Neutrophil (primary cell): ENCODE results near the gene EVX2.

Source experiments
- H3K27ac ChIP-seq: fragments of 200-600 bp; sonication (generic); 2 replicates; pipeline ENCODE4 v1.5.1; 2016; ENCODE audit warnings: mild to moderate bottlenecking, moderate library complexity
- H3K27me3 ChIP-seq: fragments of 200-600 bp; sonication (generic); 2 replicates; pipeline ENCODE4 v1.6.0; 2016; ENCODE audit warnings: mild to moderate bottlenecking
- H3K36me3 ChIP-seq: fragments of 200-600 bp; sonication (generic); 2 replicates; pipeline ENCODE4 v1.5.1; 2017
- H3K4me1 ChIP-seq, 2 experiments: fragments of 200-600 bp in 1 of 2; sonication (generic) in 1 of 2; 1 replicate in 1 of 2; 2 replicates in 1 of 2; pipeline versions ENCODE4 v1.5.1 to v1.6.1; 2013 to 2016; ENCODE audit warnings: low read depth in 1 of 2, low read length in 1 of 2, mild to moderate bottlenecking in 1 of 2, moderate library complexity in 1 of 2; ENCODE audit not compliant: control insufficient read depth in 1 of 2, insufficient read depth in 1 of 2
- H3K4me3 ChIP-seq, 2 experiments: fragments of 200-600 bp in 1 of 2; sonication (generic) in 1 of 2; 1 replicate in 1 of 2; 2 replicates in 1 of 2; pipeline ENCODE4 v1.5.1; 2013 to 2016; ENCODE audit warnings: low read depth in 1 of 2, low read length in 1 of 2, mild to moderate bottlenecking in 1 of 2, moderate library complexity in 1 of 2
- H3K9me3 ChIP-seq: fragments of 200-600 bp; sonication (generic); 2 replicates; pipeline ENCODE4 v1.5.1; 2016
- CTCF ChIP-seq: fragments of 200-600 bp; sonication (generic); IDR thresholded peaks from 2 replicates; pipeline ENCODE4 v1.5.1; 2016; ENCODE audit warnings: antibody characterized with exemption

Gene EVX2

GRCh38 chr2:176114120-176114929, 30.6 kb upstream of the EVX2 start:
- no peaks in the 10 kb centered on the region for H3K9me3 ChIP-seq
- H3K27ac ChIP-seq: no peak overlapping the region
- H3K4me1 ChIP-seq: peaks cover 3% of the 10 kb centered on the region in 2 experiments
- peaks cover 100% of the 10 kb centered on the region for H3K27me3 ChIP-seq
- H3K4me3 ChIP-seq: no peak overlapping the region
- no peaks in the 10 kb centered on the region for H3K36me3 ChIP-seq
- no peak for TF ChIP-seq CTCF

- Histone ChIP-seq H3K27me3 (peaks cover 100% of the 10 kb centered on the region), H3K4me3 (no peak overlapping the region)
- TF ChIP-seq CTCF: no peak
Measured at GRCh38 chr2:176112375-176113302, 28.9 kb upstream of the EVX2 start.

GRCh38 chr2:176111846-176112374, 28.1 kb upstream of the EVX2 start:
- peaks cover 4 to 8% of the 10 kb centered on the region in 2 experiments for H3K4me1 ChIP-seq

More at GRCh38 chr2:176112375-176113302, 28.9 kb upstream of the EVX2 start:
- no peak overlapping the region for H3K27ac ChIP-seq
- no peaks in the 10 kb centered on the region for H3K36me3 ChIP-seq
- H3K4me1 ChIP-seq: peaks cover 0 to 3% of the 10 kb centered on the region in 2 experiments
- no peaks in the 10 kb centered on the region for H3K9me3 ChIP-seq

GRCh38 chr2:176111309-176111663, 27.5 kb upstream of the EVX2 start:
- Histone ChIP-seq H3K36me3 (no peaks in the 10 kb centered on the region), H3K9me3 (no peaks in the 10 kb centered on the region), H3K4me1 (peaks cover 9 to 14% of the 10 kb centered on the region in 2 experiments), H3K27me3 (peaks cover 100% of the 10 kb centered on the region), H3K27ac (no peak overlapping the region), H3K4me3 (no peak overlapping the region)
- no peak for TF ChIP-seq CTCF

More at GRCh38 chr2:176111846-176112374, 28.1 kb upstream of the EVX2 start:
- TF ChIP-seq CTCF: no peak
- Histone ChIP-seq H3K27me3 (peaks cover 100% of the 10 kb centered on the region), H3K4me3 (no peak overlapping the region), H3K36me3 (no peaks in the 10 kb centered on the region), H3K9me3 (no peaks in the 10 kb centered on the region), H3K27ac (no peak overlapping the region)

- TF ChIP-seq CTCF: no peak
- H3K27ac ChIP-seq: no peak overlapping the region
- no peaks in the 10 kb centered on the region for H3K9me3 ChIP-seq
- H3K36me3 ChIP-seq: no peaks in the 10 kb centered on the region
- H3K4me3 ChIP-seq: no peak overlapping the region
- H3K27me3 ChIP-seq: peaks cover 100% of the 10 kb centered on the region
- peaks cover 9 to 14% of the 10 kb centered on the region in 2 experiments for H3K4me1 ChIP-seq
Measured at GRCh38 chr2:176110415-176111308, 26.9 kb upstream of the EVX2 start.
